H1 (cell line): Measurements from ENCODE around the gene B9D1. TPM values are rescaled to one million over a fixed set of nuclear protein-coding genes. Genes with fewer than 3 reads are reported as not detected.

Experiments
- BCL11A ChIP-seq, 2 experiments: IDR thresholded peaks; one replicate each; pipeline ENCODE4 v1.6.1; 2011; ENCODE audit warnings: low read depth in 2 of 2, low read length in 2 of 2, mild to moderate bottlenecking in 2 of 2
- polyA plus RNA-seq, 7 experiments: library from polyadenylated mRNA; depleted of rRNA in 3 of 7; stranded (reverse) in 5 of 7; unstranded in 2 of 7; fragments of >200 nt in 5 of 7; fragments of 200-250 nt in 2 of 7; gene quantifications; 1 replicate in 5 of 7; 2 replicates in 1 of 7; 4 replicates in 1 of 7; pipeline versions ENCODE4 v1.2.1 to v1.2.3, GENCODE V29; 2011 to 2013; ENCODE audit warnings: missing spikeins in 2 of 7, mixed read lengths in 2 of 7
- total RNA-seq: library from RNA; stranded (reverse); fragmentation: NEBNext Ultra II Directional; extraction: Animal tissue kit (Norgen Biotek cat#: 25700); gene quantifications from 2 replicates; pipeline ENCODE4 v1.2.1, GENCODE V29; 2021

Gene B9D1
- total and polyA plus RNA-seq, 2 of the 8 experiments (the other 6 are each of a cell fraction or from before 2014, with no cell fraction given): 24.6 to 65.7 TPM

DNA sequence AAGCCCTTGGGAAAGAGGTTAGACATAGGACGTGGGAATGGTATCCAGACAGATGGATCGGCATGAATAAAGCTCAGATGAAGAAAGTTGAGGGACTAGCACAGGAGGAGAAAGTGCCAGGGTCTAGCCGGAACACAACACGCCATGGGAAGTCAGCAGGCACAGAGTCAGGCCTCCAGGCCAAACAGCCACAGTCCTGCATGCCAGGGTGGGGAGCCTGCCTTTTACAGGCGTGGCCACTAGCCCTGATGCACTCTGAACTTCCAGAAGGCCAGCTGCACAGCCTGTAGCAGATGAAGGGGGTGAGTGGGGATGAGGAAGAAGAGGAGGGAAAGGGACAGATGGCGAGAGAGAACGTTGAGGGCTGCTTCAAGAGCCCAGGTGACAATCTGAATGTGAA, 5.2 kb downstream of the B9D1 start (continued):
- no peak for TF ChIP-seq BCL11A (IDR thresholded peaks at IDR 0.05; ENCODE audit: low read depth in 2 of 2, low read length in 2 of 2)
- TF ChIP-seq, all 59 proteins: peak for 0
